ENCODE data around the gene CHD9NB.
A peak's percentile ranks its signal among the peaks of the same experiment; 100 is the strongest.
"Not testable (repeated sequence)": the region's sequence is repeated elsewhere in the genome, so short reads cannot be mapped to it uniquely, and the experiment has no call there.

The CHD9NB gene

DNA sequence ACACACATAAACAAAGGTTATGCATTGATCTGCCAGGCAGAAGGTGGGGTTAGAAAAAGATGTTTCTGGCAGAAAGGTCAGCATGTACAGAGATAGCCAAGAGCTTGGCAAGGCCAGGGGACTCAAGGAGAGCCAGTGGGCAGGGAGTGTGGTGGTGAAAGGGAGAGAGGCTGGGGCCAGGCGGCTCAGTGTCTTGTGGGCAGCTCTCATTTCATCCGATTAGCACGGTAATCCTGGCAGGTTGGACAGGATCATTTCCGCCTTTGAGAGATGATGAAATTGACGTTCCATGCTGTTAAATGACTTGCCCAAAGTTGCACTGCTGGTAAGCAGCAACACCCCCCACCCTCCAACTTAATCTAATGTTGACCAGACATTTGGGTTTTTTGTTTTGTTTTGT, 5.7 kb upstream of the CHD9NB start:
- no peak overlapping the region for H3K4me3 ChIP-seq (ENCODE audit: low read depth, low read length)

DNA sequence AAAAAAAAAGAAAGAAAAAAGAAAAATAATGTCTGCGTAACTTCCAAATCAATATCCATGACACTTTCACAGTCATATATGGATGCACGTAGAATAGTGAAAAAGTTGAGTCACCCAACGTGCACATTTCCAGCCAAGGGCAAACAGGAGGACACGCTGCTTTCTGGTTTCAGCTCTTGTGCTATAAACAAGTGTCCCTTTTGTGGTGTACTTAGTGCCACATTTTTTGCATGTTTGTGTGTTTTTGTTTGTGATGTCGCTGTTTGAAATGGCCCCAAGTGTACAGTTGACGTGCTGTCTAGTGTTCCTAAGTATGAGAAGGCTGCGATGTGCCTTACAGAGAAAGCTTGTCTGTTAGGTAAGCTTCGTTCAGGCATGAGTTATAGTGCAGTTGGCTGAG, 5.0 kb upstream of the CHD9NB start:
- no peak overlapping the region for H3K4me3 ChIP-seq (ENCODE audit: low read depth, low read length)

DNA sequence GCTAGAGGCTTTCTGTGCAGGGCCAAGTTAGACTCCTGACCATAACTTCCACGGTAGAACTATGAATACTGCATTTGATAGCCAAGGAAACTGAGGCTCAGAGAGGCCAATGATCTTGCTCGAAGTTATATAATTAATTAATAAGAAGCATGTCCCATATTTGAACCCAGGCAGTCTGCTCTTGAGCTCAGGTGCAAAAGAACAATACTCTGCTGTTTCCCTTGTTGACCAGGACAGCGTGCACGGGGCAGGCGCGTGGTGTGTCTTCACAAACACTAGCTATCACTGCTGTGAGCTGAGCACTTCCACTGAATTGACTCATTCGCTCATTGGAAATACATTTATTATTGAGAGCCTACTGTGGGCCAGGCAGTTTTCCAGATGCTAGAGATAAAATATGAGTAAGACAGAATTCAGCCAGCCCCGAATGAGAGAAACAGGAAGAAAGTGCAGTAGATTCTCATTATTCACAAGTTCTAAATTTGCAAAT, 3.7 kb upstream of the CHD9NB start:
- no peak overlapping the region for H3K4me3 ChIP-seq (ENCODE audit: low read depth, low read length)

DNA sequence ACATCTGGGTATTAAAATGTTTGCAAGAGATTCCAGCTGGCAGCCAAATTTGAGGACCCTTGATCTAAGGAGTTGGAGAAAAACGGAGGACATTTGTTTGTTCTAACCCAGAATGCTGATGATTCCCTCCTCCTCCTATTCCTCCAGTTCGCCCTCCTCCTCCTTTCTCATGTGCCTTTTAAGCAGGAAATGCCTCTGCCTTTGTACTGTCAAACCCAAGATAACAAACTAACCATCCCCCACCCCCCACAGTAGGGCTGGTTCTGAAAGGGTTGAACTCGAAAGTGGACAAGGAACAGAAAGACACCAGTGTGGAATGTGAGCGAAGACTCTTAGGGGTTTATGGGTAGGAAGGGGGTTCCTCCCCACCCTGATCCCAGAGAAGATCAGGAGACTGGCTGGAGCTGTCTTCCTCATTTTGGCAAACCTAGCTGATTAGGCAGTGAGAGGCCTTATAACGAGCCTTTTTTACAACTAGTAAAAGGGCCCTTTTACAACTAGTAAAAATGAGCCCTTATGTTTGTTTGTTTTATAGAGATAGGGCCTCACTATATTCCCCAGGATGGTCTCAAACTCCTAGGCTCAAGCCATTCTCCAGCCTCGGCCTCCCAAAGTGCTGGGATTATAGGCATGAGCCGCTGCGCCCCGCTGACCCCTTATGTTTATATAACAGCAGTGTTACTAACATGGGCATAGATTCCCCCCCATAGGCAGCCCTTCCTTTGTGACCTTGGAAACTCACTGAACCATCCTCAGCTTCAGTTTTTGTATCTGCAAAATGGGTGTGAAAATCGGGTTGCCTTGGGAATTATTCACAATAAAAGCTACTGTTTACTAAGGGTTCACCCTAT, 3.1 kb upstream of the CHD9NB start:
- peak overlapping the region; percentile 18 for H3K4me3 ChIP-seq (ENCODE audit: low read depth, low read length)

DNA sequence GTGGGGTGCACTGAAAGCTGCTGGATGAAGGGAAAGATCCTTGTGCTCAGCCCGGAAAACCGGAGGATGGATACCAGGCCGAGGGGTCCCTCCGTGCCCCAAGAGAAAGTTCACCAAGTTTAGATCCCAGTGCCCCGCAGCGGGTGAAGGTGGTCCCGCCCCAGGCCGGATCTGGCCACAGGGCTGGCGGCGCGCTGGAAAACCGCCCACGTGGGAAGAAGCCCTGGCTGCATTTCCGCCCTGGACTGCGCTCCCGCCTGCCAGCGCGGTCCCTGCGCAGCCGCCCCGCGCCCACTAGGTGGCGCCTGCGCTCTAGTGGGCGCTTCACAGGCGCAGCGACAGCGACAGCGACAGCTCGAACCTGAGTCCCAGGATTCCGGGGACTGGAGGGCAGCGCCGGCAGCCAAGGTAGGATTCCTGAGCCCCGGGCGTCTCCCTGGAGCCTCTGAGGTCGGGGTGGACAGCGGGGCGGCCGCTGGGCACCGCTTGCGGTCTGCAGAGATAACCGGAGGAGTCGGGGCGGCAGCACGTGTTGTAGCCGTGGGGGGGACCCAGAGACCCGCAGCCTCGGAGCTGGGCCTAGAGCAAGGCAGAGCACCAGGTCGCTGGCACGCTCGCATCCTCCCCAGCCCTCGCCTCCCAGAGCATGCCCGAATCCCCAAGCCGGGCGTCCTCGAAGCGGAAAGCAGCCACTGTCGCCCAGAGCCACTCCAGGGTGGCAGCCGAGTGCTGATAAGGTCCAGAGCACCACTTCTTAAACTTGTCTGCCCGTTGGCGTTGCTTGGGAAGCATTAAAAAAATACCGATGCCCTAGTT, 2.2 kb upstream of the CHD9NB start, which contains the start of gene CHD9:
Gene CHD9, plus strand, starts transcription at position 322 of the 816 bp plus-strand sequence. CDS start 101,099 bp downstream, outside the sequence.
- H3K4me3 ChIP-seq (ENCODE audit: low read depth, low read length), result peak within 1 kb of the TSS; percentile 62

DNA sequence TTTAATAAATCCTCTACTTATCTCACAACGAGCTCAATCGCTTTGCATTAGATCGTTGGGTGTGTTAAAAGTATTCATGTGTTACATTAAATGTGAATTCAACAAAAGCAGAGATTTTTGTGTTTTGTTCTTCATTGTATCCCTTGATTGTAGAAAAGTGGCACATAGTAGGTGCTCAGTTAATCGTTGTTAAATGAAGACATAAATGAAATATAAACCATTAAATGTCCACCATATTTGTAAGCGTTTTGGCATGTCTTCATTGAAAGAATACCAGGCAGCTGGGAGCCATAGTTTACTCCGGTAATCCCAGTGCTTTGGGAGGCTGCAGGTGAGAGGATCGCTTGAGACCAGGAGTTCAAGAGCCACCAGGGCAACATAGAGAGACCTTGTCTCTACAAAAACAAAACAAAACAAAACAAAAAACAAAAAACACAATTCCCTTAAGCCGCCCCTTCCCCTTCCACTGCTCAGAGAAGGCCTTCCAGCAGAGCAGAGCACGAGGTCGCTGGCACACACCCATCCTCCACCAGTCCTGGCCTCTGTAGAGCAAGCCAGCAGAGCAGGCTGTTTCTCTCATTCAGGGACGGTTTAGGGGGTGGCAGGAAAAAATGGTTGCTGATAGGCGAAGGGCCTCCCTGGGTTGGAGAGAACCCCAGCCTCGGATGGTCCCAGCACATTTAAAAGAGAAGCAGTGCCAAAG, 1.4 kb upstream of the CHD9NB start:
- H3K4me3 ChIP-seq (ENCODE audit: low read depth, low read length), result no peak overlapping the region

DNA sequence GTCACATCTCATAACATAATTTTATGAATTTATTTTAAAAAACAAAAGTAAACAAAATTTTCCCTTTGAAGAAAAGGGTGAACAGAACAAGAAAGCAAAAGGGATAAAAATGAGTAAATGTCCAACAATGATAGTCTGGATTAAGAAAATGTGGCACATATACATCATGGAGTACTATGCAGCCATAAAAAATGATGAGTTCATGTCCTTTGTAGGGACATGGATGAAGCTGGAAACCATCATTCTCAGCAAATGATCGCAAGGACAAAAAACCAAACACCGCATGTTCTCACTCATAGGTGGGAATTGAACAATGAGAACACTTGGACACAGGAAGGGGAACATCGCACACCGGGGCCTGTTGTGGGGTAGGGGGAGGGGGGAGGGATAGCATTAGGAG, 1.4 kb downstream of the CHD9NB start:
- H3K4me3 ChIP-seq (ENCODE audit: low read depth, low read length), result not testable (repeated sequence)

DNA sequence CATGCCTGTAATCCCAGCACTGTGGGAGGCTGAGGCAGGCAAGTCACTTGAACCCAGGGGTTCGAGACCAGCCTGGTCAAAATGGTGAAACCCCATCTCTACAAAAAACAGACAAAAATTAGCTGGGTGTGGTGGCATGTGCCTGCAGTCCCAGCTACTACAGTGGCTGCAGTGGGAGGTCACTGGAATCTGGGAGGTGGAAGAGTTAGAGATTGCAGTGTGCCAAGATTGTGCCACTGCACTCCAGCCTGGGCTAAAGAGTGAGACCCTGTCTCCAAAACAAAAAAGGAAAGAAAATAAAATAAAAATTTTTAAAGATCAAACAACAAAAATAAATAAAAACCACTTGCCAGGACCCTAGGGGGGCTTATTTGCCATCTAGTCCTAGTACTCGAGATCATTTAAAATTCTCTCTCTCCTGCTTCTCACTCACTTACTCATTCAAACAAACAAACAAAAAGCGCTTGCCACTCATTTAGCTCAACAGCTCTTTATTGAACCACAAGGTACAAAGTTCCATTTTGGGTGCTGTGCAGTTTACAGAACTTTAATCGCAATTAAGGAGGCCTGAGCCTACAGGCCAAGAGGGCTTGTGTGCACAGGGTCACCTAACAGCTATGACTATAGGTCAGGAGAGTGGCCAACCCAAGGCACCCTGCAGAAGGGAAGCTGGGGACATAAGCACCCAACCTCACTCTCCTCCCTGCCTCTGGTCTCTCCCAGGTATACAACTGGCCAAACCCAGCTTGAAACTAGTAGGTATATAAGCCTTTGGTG, 4.4 kb downstream of the CHD9NB start:
- no peak overlapping the region for H3K4me3 ChIP-seq (ENCODE audit: low read depth, low read length)

DNA sequence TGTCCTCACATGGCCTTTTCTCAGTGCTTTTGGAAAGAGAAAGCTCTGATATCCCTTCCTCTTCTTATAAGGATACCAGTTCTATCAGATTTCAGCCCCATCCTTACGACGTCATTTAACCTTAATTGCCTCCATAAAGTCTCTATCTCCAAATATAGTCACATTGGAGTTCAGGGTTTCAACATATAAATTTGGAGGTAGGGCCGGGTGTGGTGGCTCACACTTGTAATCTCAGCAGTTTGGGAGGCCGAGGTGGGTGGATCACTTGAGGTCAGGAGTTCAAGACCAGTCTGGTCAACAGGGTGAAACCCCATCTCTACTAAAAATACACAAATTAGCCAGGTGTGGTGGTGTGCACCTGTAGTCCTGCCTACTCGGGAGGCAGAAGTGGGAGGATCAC, 5.2 kb downstream of the CHD9NB start:
- H3K4me3 ChIP-seq (ENCODE audit: low read depth, low read length), result not testable (repeated sequence)

DNA sequence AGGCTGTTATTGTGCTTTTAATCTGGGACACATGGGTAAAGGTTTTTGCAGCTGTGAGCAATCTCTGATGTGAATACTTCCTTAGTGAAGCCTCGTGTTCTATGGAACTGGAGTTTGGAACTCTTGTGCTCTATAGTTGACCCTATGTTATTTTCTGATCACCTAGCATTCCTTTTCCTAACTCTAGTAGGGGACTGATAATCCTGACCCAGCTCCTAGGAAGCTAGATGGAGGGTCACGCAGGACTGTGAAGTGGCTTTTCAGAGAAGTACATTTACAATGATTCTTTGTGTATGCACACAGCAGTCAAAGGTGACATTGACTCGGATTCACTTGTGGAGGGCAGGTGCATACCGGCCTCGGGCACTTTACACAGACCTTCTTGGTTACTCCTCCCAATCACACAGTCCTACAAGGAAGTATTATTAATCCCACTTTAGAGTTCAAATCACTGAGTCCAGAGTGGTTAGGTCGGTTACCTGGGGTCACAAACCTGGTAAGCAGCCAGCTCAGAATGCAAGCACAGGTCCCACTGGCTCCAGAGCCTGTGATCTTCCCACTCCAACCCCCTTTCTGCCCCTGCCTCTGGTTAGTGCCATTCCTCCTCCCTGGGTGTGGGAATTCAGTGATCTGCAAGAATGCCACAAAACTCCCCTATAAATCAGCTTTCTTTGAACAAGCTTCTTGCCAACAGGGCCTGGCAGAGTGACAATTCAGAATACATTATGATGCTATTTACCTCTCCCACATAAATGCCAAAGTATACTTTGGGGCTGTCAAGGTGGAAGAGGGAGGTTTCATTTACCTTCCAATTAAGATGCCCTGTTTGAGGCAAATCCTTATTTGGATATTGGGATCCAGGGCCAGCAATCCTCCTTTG, 7.1 kb downstream of the CHD9NB start:
- H3K4me3 ChIP-seq (ENCODE audit: low read depth, low read length), result no peak overlapping the region

DNA sequence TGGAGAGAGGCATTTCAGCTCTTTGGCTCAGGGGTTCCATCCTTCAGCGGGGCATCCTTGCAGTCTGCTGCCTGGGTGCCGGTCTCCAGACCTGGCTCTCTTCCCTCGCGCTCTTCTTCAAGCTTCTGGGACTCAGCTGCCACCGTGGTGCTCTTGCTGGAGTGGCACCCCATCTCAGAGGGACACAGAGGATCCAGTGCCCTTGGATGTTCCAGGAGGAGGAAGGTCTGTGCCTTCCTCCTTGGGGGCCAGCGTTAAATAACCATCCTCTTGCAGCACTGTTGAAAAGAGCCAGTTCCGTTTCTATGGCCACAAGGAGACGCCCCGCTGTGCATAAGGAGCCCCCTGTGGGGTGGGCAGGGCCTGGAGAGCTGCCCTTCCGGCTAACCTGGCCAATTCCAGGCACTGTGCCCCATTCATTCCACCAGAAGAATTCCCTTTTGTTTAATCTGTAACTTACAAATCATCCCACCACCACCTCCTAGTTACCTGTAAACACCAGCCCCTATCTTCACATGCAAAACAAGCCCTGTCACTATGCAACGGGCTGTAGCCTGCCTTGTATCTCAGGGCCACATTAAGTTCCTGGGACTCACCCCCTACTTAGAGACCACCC, 8.6 kb downstream of the CHD9NB start:
- peak overlapping the region; percentile 33 for H3K4me3 ChIP-seq (ENCODE audit: low read depth, low read length)

DNA sequence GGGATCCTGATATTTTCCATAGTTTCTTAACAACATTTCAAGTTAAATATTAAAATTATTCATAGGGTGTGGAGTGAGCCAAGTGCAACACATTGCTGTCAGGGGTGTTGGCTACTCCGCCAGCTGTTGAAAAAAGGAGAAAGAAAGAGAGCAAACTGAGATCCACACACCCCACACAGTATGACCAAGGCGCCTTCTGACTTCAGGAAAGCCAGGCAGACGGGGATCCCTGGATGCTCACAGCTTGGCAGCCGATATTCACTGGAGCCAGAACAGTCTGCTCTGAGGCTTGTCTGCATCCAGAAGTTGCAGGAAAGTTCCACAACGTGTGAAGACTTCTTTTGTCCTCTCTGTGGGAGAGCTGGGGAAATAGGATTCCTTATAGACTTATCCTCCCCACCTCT, 9.3 kb downstream of the CHD9NB start:
- peak overlapping the region; percentile 33 for H3K4me3 ChIP-seq (ENCODE audit: low read depth, low read length)

DNA sequence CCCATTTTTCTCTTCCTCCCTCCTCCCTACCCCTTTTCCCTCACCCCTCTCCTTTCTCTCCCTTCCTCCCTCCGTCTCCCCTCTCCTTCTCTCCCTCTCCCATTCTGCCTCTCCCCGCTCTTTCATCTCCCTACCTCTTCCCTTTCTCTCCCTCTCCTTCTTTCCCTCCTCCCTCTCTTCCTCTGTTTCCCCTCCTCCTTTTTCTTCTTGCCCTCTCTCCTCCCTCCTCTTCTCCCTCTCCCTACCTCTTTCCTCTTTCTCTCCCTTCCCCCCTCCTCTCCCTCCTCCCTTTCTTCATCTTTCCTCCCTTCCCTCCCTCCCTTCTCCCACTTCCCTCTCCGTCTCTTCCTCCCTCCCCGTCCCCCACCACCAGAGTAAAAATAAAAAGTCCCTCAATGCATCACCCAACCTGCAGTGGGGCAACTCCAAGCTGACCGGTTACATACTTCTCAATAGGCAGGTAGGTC, 10.4 kb downstream of the CHD9NB start:
- H3K4me3 ChIP-seq (ENCODE audit: low read depth, low read length), result peak overlapping the region; percentile 33

DNA sequence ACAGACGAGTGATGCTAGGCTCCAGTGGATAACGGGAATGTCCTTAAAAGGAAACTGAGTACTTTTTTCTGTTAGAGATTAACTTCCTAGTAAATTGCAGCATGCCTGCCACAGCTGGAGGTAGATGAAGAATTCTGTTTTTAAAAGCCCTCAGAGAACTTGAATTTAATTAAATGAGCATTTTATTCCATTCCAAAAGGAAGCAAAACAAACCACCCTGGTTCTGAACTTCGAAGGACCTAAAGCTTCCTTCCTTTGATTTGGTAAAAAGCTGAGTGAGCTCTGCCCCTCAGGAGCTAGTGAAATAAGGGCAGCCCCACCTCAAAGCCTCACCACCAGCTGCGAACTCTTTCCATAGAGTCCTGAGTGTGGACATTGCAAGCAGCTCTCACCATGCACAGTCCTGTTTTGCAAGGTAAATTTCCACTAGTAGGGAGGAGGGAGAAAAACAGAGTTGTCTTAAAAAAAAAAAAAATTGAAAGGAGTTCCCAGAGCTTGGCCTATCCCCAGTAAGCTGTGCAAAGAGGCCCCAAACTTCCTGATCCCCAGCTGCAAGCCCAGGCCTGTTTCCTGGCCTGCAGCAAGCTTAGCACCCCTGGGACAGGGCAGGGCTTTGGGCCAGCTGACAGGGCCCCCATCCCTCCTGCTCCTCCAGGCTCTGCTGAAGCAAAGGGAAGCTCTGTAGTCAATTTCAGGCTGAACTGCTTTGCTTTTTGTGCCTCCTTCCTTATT, 11.2 kb downstream of the CHD9NB start:
- H3K4me3 ChIP-seq (ENCODE audit: low read depth, low read length), result no peak overlapping the region

DNA sequence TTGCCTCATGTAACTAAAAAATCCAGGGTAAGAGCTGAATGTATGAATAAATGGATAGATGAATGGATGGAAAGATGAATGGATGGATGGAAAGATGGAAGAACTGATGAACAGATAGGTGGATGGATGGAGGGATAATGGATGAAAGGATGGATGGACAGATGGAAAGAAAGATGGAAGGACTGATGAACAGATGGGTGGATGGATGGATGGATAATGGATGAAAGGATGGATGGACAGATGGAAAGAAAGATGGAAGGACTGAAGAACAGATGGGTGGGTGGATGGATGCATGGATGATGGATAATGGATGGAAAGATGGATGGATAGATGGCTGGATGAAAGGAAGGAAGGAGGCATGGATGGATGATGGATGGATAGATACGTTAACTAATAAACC, 11.9 kb downstream of the CHD9NB start:
- H3K4me3 ChIP-seq (ENCODE audit: low read depth, low read length), result no peak overlapping the region

DNA sequence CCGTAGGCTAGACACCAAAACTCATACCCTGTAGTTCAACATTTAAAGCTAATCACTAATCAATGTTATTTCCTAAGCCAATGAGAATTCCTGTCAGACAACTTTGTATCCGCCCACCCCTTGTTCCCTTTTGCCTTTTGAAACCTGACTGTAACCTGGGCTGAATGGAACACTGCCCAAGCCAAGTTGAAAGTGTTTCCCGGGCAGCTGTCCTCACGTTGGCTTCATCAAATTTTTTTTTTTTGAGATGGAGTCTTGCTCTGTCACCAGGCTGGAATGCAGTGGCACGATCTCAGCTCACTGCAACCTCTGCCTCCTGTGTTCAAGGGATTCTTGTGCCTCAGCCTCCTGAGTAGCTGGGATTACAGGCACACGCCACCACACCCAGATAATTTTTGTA, 16.0 kb downstream of the CHD9NB start:
- H3K4me3 ChIP-seq (ENCODE audit: low read depth, low read length), result not testable (repeated sequence)

DNA sequence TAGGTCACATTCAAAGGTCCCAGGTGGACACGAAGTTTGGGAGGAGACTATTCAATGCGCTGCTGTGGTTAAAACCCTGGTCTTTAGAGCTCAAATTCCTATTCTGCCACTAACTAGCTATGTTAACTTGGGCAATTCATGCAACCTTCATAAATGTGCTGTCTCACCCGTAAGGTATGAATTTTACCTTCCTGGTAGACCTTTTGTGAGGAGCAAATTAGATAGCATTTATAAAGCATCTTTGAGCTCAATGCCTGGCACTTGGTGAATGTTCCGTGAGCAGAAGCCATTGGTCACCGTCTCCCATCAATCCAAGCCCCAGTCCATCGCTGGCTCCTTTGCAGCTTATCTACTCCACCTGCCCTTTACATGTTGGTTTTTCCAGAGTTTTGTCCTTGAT, 16.6 kb downstream of the CHD9NB start:
- no peak overlapping the region for H3K4me3 ChIP-seq (ENCODE audit: low read depth, low read length)

All from iPS-11a (cell line).